HEK293 (cell line): ENCODE measurements around the gene TNFRSF4.
A peak's percentile ranks its signal among the peaks of the same experiment; 100 is the strongest.

Experiments used
- CTCF ChIA-PET: fragments of 350-600 bp; formaldehyde crosslinking; extraction: SDS; loops from one replicate; lab custom pipeline; 2021; ENCODE audit warnings: antibody characterized with exemption; lab: Yijun Ruan, JAX
- POLR2A ChIA-PET: fragments of 300-600 bp; formaldehyde crosslinking; extraction: SDS; loops from one replicate; lab custom pipeline; 2020; ENCODE audit warnings: antibody characterized with exemption, inconsistent platforms; lab: Yijun Ruan, JAX
- H3K27ac ChIP-seq: fragments of 200-500 bp; sonication (Bioruptor generic); 2 replicates; pipeline ENCODE4 v1.5.1; 2014; ENCODE audit warnings: low read depth, low read length, control low read depth, inconsistent platforms; ENCODE audit errors: extremely low read depth
- H3K36me3 ChIP-seq, 2 experiments: fragments of 200-500 bp in 1 of 2; sonication (Bioruptor generic) in 1 of 2; 1 replicate in 1 of 2; 2 replicates in 1 of 2; pipeline ENCODE4 v1.5.1; 2014 to 2017; ENCODE audit warnings: inconsistent platforms in 2 of 2, low read length in 2 of 2; ENCODE audit not compliant: control insufficient read depth in 2 of 2, insufficient read depth in 1 of 2
- H3K4me1 ChIP-seq: fragments of 200-500 bp; sonication (Bioruptor generic); 2 replicates; pipeline ENCODE4 v1.5.1; 2014; ENCODE audit warnings: mild to moderate bottlenecking, low read length, inconsistent platforms; ENCODE audit not compliant: control insufficient read depth, insufficient read depth
- H3K4me3 ChIP-seq: 2 replicates; pipeline ENCODE4 v1.5.1; 2011; ENCODE audit warnings: low read depth, mild to moderate bottlenecking, control low read depth, low read length, moderate library complexity
- H3K9me3 ChIP-seq: fragments of 200-500 bp; sonication (Bioruptor generic); 2 replicates; pipeline ENCODE4 v1.5.1; 2014; ENCODE audit warnings: low read depth, low read length, inconsistent platforms; ENCODE audit not compliant: control insufficient read depth, insufficient read depth
- GLIS1 ChIP-seq: fragments of 450-650 bp; formaldehyde crosslinking; IDR thresholded peaks from 2 replicates; pipeline ENCODE4 v1.5.1; 2016; ENCODE audit warnings: missing biosample characterization, missing genetic modification characterization
- HIC1 ChIP-seq: fragments of 450-650 bp; formaldehyde crosslinking; IDR thresholded peaks from 2 replicates; pipeline ENCODE4 v1.5.1; 2016; ENCODE audit warnings: missing biosample characterization, missing genetic modification characterization
- HOXD13 ChIP-seq: sonication (generic); formaldehyde crosslinking; IDR thresholded peaks from 2 replicates; pipeline ENCODE4 v1.8.0; 2022; ENCODE audit warnings: missing genetic modification reagents, borderline replicate concordance
- KLF17 ChIP-seq: fragments of 450-650 bp; formaldehyde crosslinking; IDR thresholded peaks from 2 replicates; pipeline ENCODE4 v1.5.1; 2016; ENCODE audit warnings: missing biosample characterization, missing genetic modification characterization
- KLF8 ChIP-seq: fragments of 450-650 bp; formaldehyde crosslinking; IDR thresholded peaks from 2 replicates; pipeline ENCODE4 v1.5.1; 2016; ENCODE audit warnings: missing biosample characterization, missing genetic modification characterization
- PATZ1 ChIP-seq: fragments of 450-650 bp; formaldehyde crosslinking; IDR thresholded peaks from 2 replicates; pipeline ENCODE4 v1.5.1; 2016; ENCODE audit warnings: missing biosample characterization, missing genetic modification characterization
- SETDB1 ChIP-seq: IDR thresholded peaks from one replicate; pipeline ENCODE4 v1.6.1; 2017; ENCODE audit warnings: mild to moderate bottlenecking, low read length, moderate library complexity, mixed read lengths; ENCODE audit not compliant: insufficient read length
- ZBTB10 ChIP-seq: fragments of 450-650 bp; formaldehyde crosslinking; IDR thresholded peaks from 2 replicates; pipeline ENCODE4 v1.5.1; 2016; ENCODE audit warnings: missing biosample characterization, missing genetic modification characterization
- ZBTB17 ChIP-seq: fragments of 450-650 bp; formaldehyde crosslinking; IDR thresholded peaks from 2 replicates; pipeline ENCODE4 v1.5.1; 2016; ENCODE audit warnings: missing biosample characterization, missing genetic modification characterization
- ZBTB49 ChIP-seq: fragments of 450-650 bp; formaldehyde crosslinking; IDR thresholded peaks from 2 replicates; pipeline ENCODE4 v1.5.1; 2016; ENCODE audit warnings: missing biosample characterization, missing genetic modification characterization, low read depth
- ZBTB7A ChIP-seq: fragments of 450-650 bp; formaldehyde crosslinking; IDR thresholded peaks from 2 replicates; pipeline ENCODE4 v1.5.1; 2016; ENCODE audit warnings: low read depth, missing biosample characterization, missing genetic modification characterization
- ZNF146 ChIP-seq: fragments of 450-650 bp; formaldehyde crosslinking; IDR thresholded peaks from 2 replicates; pipeline ENCODE4 v1.5.1; 2016; ENCODE audit warnings: missing biosample characterization, missing genetic modification characterization
- ZNF175 ChIP-seq: fragments of 450-650 bp; formaldehyde crosslinking; IDR thresholded peaks from 2 replicates; pipeline ENCODE4 v1.5.1; 2016; ENCODE audit warnings: missing biosample characterization, missing genetic modification characterization
- ZNF335 ChIP-seq: fragments of 450-650 bp; formaldehyde crosslinking; conservative IDR thresholded peaks from 2 replicates; pipeline ENCODE4 v1.5.1; 2016; ENCODE audit warnings: missing biosample characterization, missing genetic modification characterization
- ZNF366 ChIP-seq: fragments of 450-650 bp; formaldehyde crosslinking; conservative IDR thresholded peaks from 2 replicates; pipeline ENCODE4 v1.5.1; 2016; ENCODE audit warnings: missing biosample characterization, missing genetic modification characterization
- ZNF391 ChIP-seq: fragments of 450-650 bp; formaldehyde crosslinking; IDR thresholded peaks from 2 replicates; pipeline ENCODE4 v1.5.1; 2016; ENCODE audit warnings: low read depth, missing biosample characterization, missing genetic modification characterization, borderline replicate concordance
- ZNF394 ChIP-seq: fragments of 450-650 bp; formaldehyde crosslinking; IDR thresholded peaks from 2 replicates; pipeline ENCODE4 v1.5.1; 2016; ENCODE audit warnings: missing biosample characterization, missing genetic modification characterization, mild to moderate bottlenecking, moderate library complexity, borderline replicate concordance
- ZNF488 ChIP-seq: fragments of 450-650 bp; formaldehyde crosslinking; IDR thresholded peaks from 2 replicates; pipeline ENCODE4 v1.5.1; 2016; ENCODE audit warnings: missing biosample characterization, missing genetic modification characterization
- ZNF571 ChIP-seq: fragments of 450-650 bp; formaldehyde crosslinking; IDR thresholded peaks from 2 replicates; pipeline ENCODE4 v1.5.0; 2017; ENCODE audit warnings: missing biosample characterization, missing genetic modification characterization
- ZNF610 ChIP-seq: fragments of 450-650 bp; formaldehyde crosslinking; IDR thresholded peaks from 2 replicates; pipeline ENCODE4 v1.5.1; 2016; ENCODE audit warnings: missing biosample characterization, missing genetic modification characterization, borderline replicate concordance
- ZNF830 ChIP-seq: fragments of 450-650 bp; IDR thresholded peaks from 2 replicates; pipeline ENCODE4 v1.5.0; 2018; ENCODE audit warnings: missing biosample characterization, missing genetic modification characterization, low read depth, mild to moderate bottlenecking, moderate library complexity

The TNFRSF4 gene

GRCh38 chr1:1247341-1247913 lies 33.5 kb upstream of the TNFRSF4 start:
- peaks cover 0 to 4% of the 10 kb centered on the region in 2 experiments; a peak in 2 of 3 replicates for H3K36me3 ChIP-seq
- CTCF ChIA-PET, result interaction anchor here (1.1 to 1.3 kb wide), 2 partner anchors 43 to 125 kb away, joined by 4 to 6 read pairs; no protein-coding TSS in a partner anchor
- no peak overlapping the region for H3K4me3 ChIP-seq
- H3K27ac ChIP-seq, result no peak overlapping the region
- TF ChIP-seq ZNF488 (no peak), HIC1 (tag by site-specific recombination) (0 out of 2 replicates have a peak, but pooled peaks have one; percentile 41), ZBTB17 (tag by site-specific recombination) (no peak), ZNF366 (tag by site-specific recombination) (no peak), ZBTB7A (tag by site-specific recombination) (peak; percentile 50; the same call in 1 of the 2 replicates)
- TF ChIP-seq, all 188 proteins: peak for 2
- Histone ChIP-seq H3K9me3 (no peaks in the 10 kb centered on the region), H3K4me1 (no peaks in the 10 kb centered on the region; the same call in 1 of the 2 replicates)
- POLR2A ChIA-PET, result no interaction called here

- no peaks in the 10 kb centered on the region; a peak in 1 of 3 replicates for H3K36me3 ChIP-seq
- ChIA-PET POLR2A (no interaction called here), CTCF (interaction anchor here (1.1 to 1.3 kb wide), 2 partner anchors 44 to 124 kb away, joined by 4 to 6 read pairs; no protein-coding TSS in a partner anchor)
- H3K9me3 ChIP-seq, result no peaks in the 10 kb centered on the region
- no peak within 1 kb of the TSS for H3K4me3 ChIP-seq
- no peaks in the 10 kb centered on the region; the same call in 1 of the 2 replicates for H3K4me1 ChIP-seq
- no peak within 1 kb of the TSS for H3K27ac ChIP-seq
- TF ChIP-seq ZNF610 (tag by site-specific recombination), result no peak
- no peak for TF ChIP-seq ZNF830
- TF ChIP-seq HOXD13 (CRISPR knock-in tag), result no peak
- no peak for TF ChIP-seq ZBTB10 (tag by site-specific recombination)
- TF ChIP-seq KLF17, result no peak
- TF ChIP-seq ZNF175 (tag by site-specific recombination), result no peak
- no peak for TF ChIP-seq ZNF335 (tag by site-specific recombination)
- peak; percentile 20; the same call in 1 of the 2 replicates for TF ChIP-seq PATZ1 (tag by site-specific recombination)
- TF ChIP-seq ZNF394 (tag by site-specific recombination), result no peak
- TF ChIP-seq ZNF146 (tag by site-specific recombination), result no peak
- no peak for TF ChIP-seq ZNF571 (tag by site-specific recombination)
- TF ChIP-seq SETDB1, result no peak
- no peak for TF ChIP-seq ZNF391 (tag by site-specific recombination)
- peak; percentile 35; the same call in 1 of the 2 replicates for TF ChIP-seq KLF8 (tag by site-specific recombination)
- TF ChIP-seq GLIS1 (tag by site-specific recombination), result no peak
- TF ChIP-seq ZBTB49 (tag by site-specific recombination), result no peak
These were observed 32.8 kb upstream of the TNFRSF4 start, which contains the start of gene C1QTNF12 for GRCh38 chr1:1246577-1247340. TSS of gene C1QTNF12 (minus strand) at chr1:1246722. CDS start at chr1:1246690, 32 bp downstream.
